HFF-Myc (cell line): Measurements from ENCODE around the gene MEGF10.
A peak's percentile ranks its signal among the peaks of the same experiment; 100 is the strongest.
"Not testable (repeated sequence)": the region's sequence is repeated elsewhere in the genome, so short reads cannot be mapped to it uniquely, and the experiment has no call there.

ENCODE experiments used
- DNase-seq: peaks from one replicate; pipeline ENCODE4 v3.0.0-alpha.2; 2011; ENCODE audit warnings: low read depth; ENCODE audit errors: extremely low read depth
- H3K4me3 ChIP-seq: replicated peaks from 2 replicates; pipeline ENCODE4 v1.5.1; 2011; ENCODE audit warnings: low read depth, mild to moderate bottlenecking, control low read depth, low read length
- CTCF ChIP-seq: IDR thresholded peaks from 2 replicates; pipeline ENCODE4 v1.5.1; 2012; ENCODE audit warnings: mild to moderate bottlenecking, low read depth, low read length, control low read depth; ENCODE audit errors: missing control alignments

The MEGF10 gene

GRCh38 chr5:127307868-127308267 is 17.3 kb downstream of the MEGF10 start:
- no peak for TF ChIP-seq CTCF
- H3K4me3 ChIP-seq = no peak overlapping the region
- no peak for DNase-seq

- not testable (repeated sequence) for H3K4me3 ChIP-seq, DNase-seq
These were observed 17.7 kb downstream of the MEGF10 start for GRCh38 chr5:127308325-127308724.

GRCh38 chr5:127308945-127309344 is 18.3 kb downstream of the MEGF10 start:
- H3K4me3 ChIP-seq = no peak overlapping the region
- DNase-seq = no peak
- no peak for TF ChIP-seq CTCF

- DNase-seq = no peak
- no peak for TF ChIP-seq CTCF
- H3K4me3 ChIP-seq = no peak overlapping the region
These were observed 20.8 kb downstream of the MEGF10 start for GRCh38 chr5:127311349-127311748.

- no peak overlapping the region for H3K4me3 ChIP-seq
- TF ChIP-seq CTCF = no peak
- DNase-seq = no peak
These were observed 21.4 kb downstream of the MEGF10 start for GRCh38 chr5:127311781-127312525.

- no peak overlapping the region for H3K4me3 ChIP-seq
- no peak for TF ChIP-seq CTCF
- DNase-seq = no peak
These were observed 22.8 kb downstream of the MEGF10 start for GRCh38 chr5:127313379-127313778.

GRCh38 chr5:127313847-127314473 is 23.4 kb downstream of the MEGF10 start:
- no peak overlapping the region for H3K4me3 ChIP-seq
- TF ChIP-seq CTCF = peak; percentile 85
- no peak for DNase-seq
